Measurements from ENCODE around the gene LAT.

GRCh38 chr16:28951410-28951943 lies 33.4 kb upstream of the LAT start:
- TF ChIP-seq SNAI2 (CRISPR knock-in tag; IDR thresholded peaks at IDR 0.05) (no peak), RARB (CRISPR knock-in tag; IDR thresholded peaks at IDR 0.05) (no peak), PATZ1 (CRISPR knock-in tag; IDR thresholded peaks at IDR 0.05; ENCODE audit: borderline replicate concordance) (no peak), ZC3H10 (CRISPR knock-in tag; IDR thresholded peaks at IDR 0.05) (no peak), TOX (CRISPR knock-in tag; IDR thresholded peaks at IDR 0.05; ENCODE audit: borderline replicate concordance) (no peak), ZNF70 (CRISPR knock-in tag; IDR thresholded peaks at IDR 0.05) (no peak), ARNTL (CRISPR knock-in tag; IDR thresholded peaks at IDR 0.05; ENCODE audit: borderline replicate concordance, low read depth) (no peak)
